ENCODE data around the gene GLYR1.

The GLYR1 gene

GRCh38 chr16:4864728-4865127 is 17.6 kb upstream of the GLYR1 start:
- TF ChIP-seq TEAD4 (IDR thresholded peaks at IDR 0.05) (no peak), YY1 (IDR thresholded peaks at IDR 0.05; ENCODE audit: low read depth) (no peak), CREB1 (IDR thresholded peaks at IDR 0.05; ENCODE audit: low read depth) (no peak), TAF1 (IDR thresholded peaks at IDR 0.05; ENCODE audit: low read depth) (no peak), ZBTB7A (IDR thresholded peaks at IDR 0.05; ENCODE audit: low read depth) (no peak), USF1 (IDR thresholded peaks at IDR 0.05) (no peak), REST (IDR thresholded peaks at IDR 0.05; ENCODE audit: low read depth) (no peak), CEBPB (IDR thresholded peaks at IDR 0.05) (no peak), EP300 (IDR thresholded peaks at IDR 0.05; ENCODE audit: borderline replicate concordance) (no peak), NFIC (IDR thresholded peaks at IDR 0.05) (no peak), FOXM1 (IDR thresholded peaks at IDR 0.05; ENCODE audit: borderline replicate concordance, low read depth) (no peak), EGR1 (IDR thresholded peaks at IDR 0.05) (no peak), RAD21 (IDR thresholded peaks at IDR 0.05; ENCODE audit: low read depth) (no peak), TCF12 (IDR thresholded peaks at IDR 0.05; ENCODE audit: low read depth) (no peak)

- TF ChIP-seq TCF12 (IDR thresholded peaks at IDR 0.05; ENCODE audit: low read depth) (no peak), YY1 (IDR thresholded peaks at IDR 0.05; ENCODE audit: low read depth) (no peak), EP300 (IDR thresholded peaks at IDR 0.05; ENCODE audit: borderline replicate concordance) (no peak), FOXM1 (IDR thresholded peaks at IDR 0.05; ENCODE audit: borderline replicate concordance, low read depth) (no peak), USF1 (IDR thresholded peaks at IDR 0.05) (no peak), EGR1 (IDR thresholded peaks at IDR 0.05) (no peak), TEAD4 (IDR thresholded peaks at IDR 0.05) (no peak), MAX (IDR thresholded peaks at IDR 0.05) (no peak), RAD21 (IDR thresholded peaks at IDR 0.05; ENCODE audit: low read depth) (no peak), REST (IDR thresholded peaks at IDR 0.05; ENCODE audit: low read depth) (no peak), ZBTB7A (IDR thresholded peaks at IDR 0.05; ENCODE audit: low read depth) (no peak)
Observed at GRCh38 chr16:4862639-4863038, 15.6 kb upstream of the GLYR1 start.

GRCh38 chr16:4860727-4861342 is 13.7 kb upstream of the GLYR1 start:
- no peak for TF ChIP-seq TEAD4 (IDR thresholded peaks at IDR 0.05)
- no peak for TF ChIP-seq REST (IDR thresholded peaks at IDR 0.05; ENCODE audit: low read depth)
- TF ChIP-seq NFIC (IDR thresholded peaks at IDR 0.05): no peak
- TF ChIP-seq YY1 (IDR thresholded peaks at IDR 0.05; ENCODE audit: low read depth): no peak
- no peak for TF ChIP-seq ZBTB7A (IDR thresholded peaks at IDR 0.05; ENCODE audit: low read depth)
- TF ChIP-seq EGR1 (IDR thresholded peaks at IDR 0.05): no peak
- no peak for TF ChIP-seq MAX (IDR thresholded peaks at IDR 0.05)
- no peak for TF ChIP-seq CREB1 (IDR thresholded peaks at IDR 0.05; ENCODE audit: low read depth)
- no peak for TF ChIP-seq RAD21 (IDR thresholded peaks at IDR 0.05; ENCODE audit: low read depth)

GRCh38 chr16:4859900-4860255 is 12.8 kb upstream of the GLYR1 start:
- TF ChIP-seq TCF12 (IDR thresholded peaks at IDR 0.05; ENCODE audit: low read depth): no peak
- TF ChIP-seq CREB1 (IDR thresholded peaks at IDR 0.05; ENCODE audit: low read depth): no peak
- TF ChIP-seq REST (IDR thresholded peaks at IDR 0.05; ENCODE audit: low read depth): no peak
- TF ChIP-seq RAD21 (IDR thresholded peaks at IDR 0.05; ENCODE audit: low read depth): no peak
- TF ChIP-seq YY1 (IDR thresholded peaks at IDR 0.05; ENCODE audit: low read depth): no peak
- no peak for TF ChIP-seq EGR1 (IDR thresholded peaks at IDR 0.05)
- no peak for TF ChIP-seq MAX (IDR thresholded peaks at IDR 0.05)
- no peak for TF ChIP-seq TEAD4 (IDR thresholded peaks at IDR 0.05)
- TF ChIP-seq USF1 (IDR thresholded peaks at IDR 0.05): no peak
- TF ChIP-seq EP300 (IDR thresholded peaks at IDR 0.05; ENCODE audit: borderline replicate concordance): no peak
- no peak for TF ChIP-seq ZBTB7A (IDR thresholded peaks at IDR 0.05; ENCODE audit: low read depth)
- no peak for TF ChIP-seq NFIC (IDR thresholded peaks at IDR 0.05)
- no peak for TF ChIP-seq TAF1 (IDR thresholded peaks at IDR 0.05; ENCODE audit: low read depth)

Data from Ishikawa (cell line).